GM23248 (cell line): ENCODE data around the gene MACROD2. TPM values are rescaled to one million over a fixed set of nuclear protein-coding genes. Genes with fewer than 3 reads are reported as not detected.

ENCODE experiments used
- DNase-seq: peaks from one replicate; pipeline ENCODE4 v3.0.0-alpha.2; 2015
- H2AFZ ChIP-seq: fragments of 200-600 bp; sonication (generic); 2 replicates; pipeline ENCODE4 v1.6.1; 2016; ENCODE audit warnings: antibody characterized with exemption
- H3F3A ChIP-seq: fragments of 200-600 bp; sonication (generic); 2 replicates; pipeline ENCODE4 v1.6.1; 2016; ENCODE audit warnings: mild to moderate bottlenecking, antibody characterized with exemption, mixed run types; ENCODE audit not compliant: insufficient read depth
- H3K27ac ChIP-seq: fragments of 200-600 bp; sonication (generic); 2 replicates; pipeline ENCODE4 v1.5.1; 2016; ENCODE audit warnings: mild to moderate bottlenecking
- H3K27me3 ChIP-seq: fragments of 200-600 bp; sonication (generic); replicated peaks from 2 replicates; pipeline ENCODE4 v1.6.1; 2016; ENCODE audit warnings: mild to moderate bottlenecking; ENCODE audit not compliant: insufficient read depth
- H3K36me3 ChIP-seq: fragments of 200-600 bp; sonication (generic); 2 replicates; pipeline ENCODE4 v1.6.1; 2016; ENCODE audit warnings: low read depth, mild to moderate bottlenecking
- H3K4me1 ChIP-seq: fragments of 200-600 bp; sonication (generic); 2 replicates; pipeline ENCODE4 v1.6.1; 2016; ENCODE audit warnings: mild to moderate bottlenecking; ENCODE audit not compliant: insufficient read depth
- H3K4me2 ChIP-seq: fragments of 200-600 bp; sonication (generic); one replicate; pipeline ENCODE4 v1.6.1; 2016; ENCODE audit warnings: mild to moderate bottlenecking; ENCODE audit not compliant: unreplicated experiment
- H3K4me3 ChIP-seq: fragments of 200-600 bp; sonication (generic); 2 replicates; pipeline ENCODE4 v1.5.1; 2016; ENCODE audit warnings: mild to moderate bottlenecking
- H3K79me2 ChIP-seq: fragments of 200-600 bp; sonication (generic); 2 replicates; pipeline ENCODE4 v1.6.1; 2016; ENCODE audit warnings: mild to moderate bottlenecking; ENCODE audit not compliant: insufficient read depth
- H3K9ac ChIP-seq: fragments of 200-600 bp; sonication (generic); 2 replicates; pipeline ENCODE4 v1.6.1; 2016; ENCODE audit warnings: mild to moderate bottlenecking
- H3K9me2 ChIP-seq: fragments of 200-600 bp; sonication (generic); 2 replicates; pipeline ENCODE4 v1.6.1; 2016; ENCODE audit warnings: mixed run types, mild to moderate bottlenecking, moderate library complexity; ENCODE audit not compliant: insufficient read depth
- H3K9me3 ChIP-seq: fragments of 200-600 bp; sonication (generic); one replicate; pipeline ENCODE4 v1.6.1; 2017; ENCODE audit warnings: low read depth
- H4K20me1 ChIP-seq: fragments of 200-600 bp; sonication (generic); 2 replicates; pipeline ENCODE4 v1.6.0; 2016; ENCODE audit not compliant: insufficient read depth
- EZH2 ChIP-seq: fragments of 200-600 bp; sonication (generic); IDR thresholded peaks from 2 replicates; pipeline ENCODE4 v1.6.1; 2018; ENCODE audit warnings: antibody characterized with exemption, mild to moderate bottlenecking; ENCODE audit not compliant: insufficient read depth, poor library complexity, severe bottlenecking
- EZH2phosphoT487 ChIP-seq: fragments of 200-600 bp; sonication (generic); IDR thresholded peaks from 2 replicates; pipeline ENCODE4 v1.6.1; 2018; ENCODE audit warnings: antibody characterized with exemption, moderate library complexity, mild to moderate bottlenecking, low read depth; ENCODE audit not compliant: insufficient read depth
- WGBS, 2 experiments: methylation state at CpG; one replicate each; pipeline ENCODE4 v1.1.6; 2015 to 2017; ENCODE audit warnings: low lambda C conversion rate in 2 of 2, low coverage in 1 of 2; ENCODE audit errors: missing lambda C conversion rate in 2 of 2; 5-methylcytosine and 5-hydroxymethylcytosine counted together
- in situ Hi-C: fragments of 300-500 bp; cut with MboI; formaldehyde crosslinking; loops from 2 replicates; pipeline ENCODE4 v1.15.0; 2020
- polyA plus RNA-seq: library from polyadenylated mRNA; unstranded; fragments of >200 nt; fragmentation: Nextera tagmentation; extraction: Ambion mirVana; gene quantifications from 2 replicates; pipeline ENCODE4 v1.2.1, GENCODE V29; 2016
- total RNA-seq: library from RNA; depleted of rRNA; stranded (reverse); fragments of >200 nt; shearing (Covaris generic); gene quantifications from 2 replicates; pipeline ENCODE4 v1.2.3, GENCODE V29; 2014

MACROD2 gene
- total and polyA plus RNA-seq, 2 experiments from 2014 or later = 1.1 to 3.1 TPM

DNA sequence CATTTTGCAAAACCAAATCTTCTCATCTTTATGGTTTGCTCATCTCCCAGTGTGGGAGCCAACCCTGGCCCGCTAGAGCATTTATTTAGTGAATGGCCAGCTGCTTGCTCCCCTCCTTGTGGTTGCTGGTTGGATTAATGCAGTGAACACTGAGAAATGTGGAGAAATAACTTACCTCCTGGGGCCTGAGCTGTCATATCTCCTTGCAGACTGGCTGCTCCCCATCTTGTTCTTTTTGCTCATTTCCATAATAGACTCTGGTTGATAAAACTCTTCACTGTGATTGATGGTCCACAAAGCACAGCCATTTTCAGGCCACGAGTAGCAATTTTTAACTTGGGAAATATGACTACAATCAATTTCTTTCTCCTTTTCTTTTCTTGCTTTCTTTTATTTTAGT, 1420.6 kb downstream of the MACROD2 start:
- no peak for TF ChIP-seq EZH2phosphoT487
- TF ChIP-seq EZH2 = no peak
- Histone ChIP-seq H2AFZ (no peak overlapping the region), H3K9me3 (no peaks in the 10 kb centered on the region), H3K36me3 (no peaks in the 10 kb centered on the region), H3K27me3 (no peaks in the 10 kb centered on the region), H3K9me2 (no peaks in the 10 kb centered on the region), H3K4me2 (no peak overlapping the region), H3K9ac (no peak overlapping the region), H4K20me1 (no peaks in the 10 kb centered on the region), H3K4me1 (no peaks in the 10 kb centered on the region), H3K27ac (no peak overlapping the region), H3K4me3 (no peak overlapping the region), H3K79me2 (no peaks in the 10 kb centered on the region), H3F3A (no peaks in the 10 kb centered on the region)
- DNase-seq = no peak
- 6 to 12% methylated on average over 2 of the region's 2 CpGs for WGBS, 2 experiments
- in situ Hi-C loops = no loop called here

DNA sequence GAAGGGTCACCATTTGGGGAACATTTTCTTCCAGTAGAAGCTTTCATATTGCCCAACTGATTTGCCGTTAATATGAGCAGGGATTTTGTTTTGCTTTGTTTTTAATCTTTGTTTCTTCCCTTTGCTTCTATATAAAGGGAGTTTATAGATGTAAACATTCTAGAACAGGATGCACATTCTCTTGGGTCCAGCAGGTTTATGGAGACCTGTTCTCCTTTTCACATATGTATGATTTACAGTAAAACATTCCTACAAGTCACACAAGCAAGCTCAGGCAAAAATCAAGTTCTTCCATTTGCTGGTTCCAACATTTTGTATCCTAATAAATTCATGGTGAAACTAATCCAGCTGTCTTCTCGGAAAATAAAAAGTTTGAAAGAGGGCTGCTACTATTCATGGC, 1424.5 kb downstream of the MACROD2 start:
- Histone ChIP-seq H3K9me2 (no peaks in the 10 kb centered on the region), H3K4me3 (no peak overlapping the region), H3K27ac (no peak overlapping the region), H3F3A (no peaks in the 10 kb centered on the region), H3K36me3 (no peaks in the 10 kb centered on the region), H3K4me2 (no peak overlapping the region), H2AFZ (no peak overlapping the region), H3K79me2 (no peaks in the 10 kb centered on the region), H3K27me3 (no peaks in the 10 kb centered on the region), H4K20me1 (no peaks in the 10 kb centered on the region), H3K9ac (no peak overlapping the region), H3K4me1 (no peaks in the 10 kb centered on the region), H3K9me3 (no peaks in the 10 kb centered on the region)
- in situ Hi-C loops = no loop called here
- WGBS, 2 experiments = 29 to 36% methylated on average over 2 of the region's 2 CpGs
- no peak for DNase-seq
- TF ChIP-seq EZH2 (no peak), EZH2phosphoT487 (no peak)

DNA sequence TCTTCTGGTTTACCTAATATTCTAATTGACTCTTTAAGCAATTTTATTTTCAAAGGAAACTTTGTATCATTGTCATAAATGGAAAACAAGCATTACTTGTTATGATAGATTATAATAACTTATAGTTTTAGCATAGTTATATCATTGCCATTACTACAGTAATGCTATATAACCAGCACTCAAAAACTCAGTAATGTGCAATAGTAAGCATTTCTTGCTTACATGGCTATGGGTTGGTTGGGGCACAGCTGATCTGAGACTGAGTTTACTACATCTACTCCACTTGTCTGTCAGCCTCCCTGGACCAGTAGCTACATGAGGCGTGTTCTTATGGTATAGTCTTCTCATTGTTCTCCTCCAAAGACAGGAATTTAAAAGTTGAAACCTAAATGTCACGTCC, 1427.7 kb downstream of the MACROD2 start:
- Histone ChIP-seq H3K27ac (no peak overlapping the region), H3K9me3 (no peaks in the 10 kb centered on the region), H3K4me1 (no peaks in the 10 kb centered on the region), H4K20me1 (no peaks in the 10 kb centered on the region), H3K27me3 (no peaks in the 10 kb centered on the region), H3K9ac (no peak overlapping the region), H3K36me3 (no peaks in the 10 kb centered on the region), H3K79me2 (no peaks in the 10 kb centered on the region), H3K4me2 (no peak overlapping the region), H3K9me2 (no peaks in the 10 kb centered on the region), H2AFZ (no peak overlapping the region), H3F3A (no peaks in the 10 kb centered on the region), H3K4me3 (no peak overlapping the region)
- 5 to 16% methylated on average over 2 of the region's 2 CpGs for WGBS, 2 experiments
- in situ Hi-C loops = no loop called here
- no peak for DNase-seq
- TF ChIP-seq EZH2phosphoT487 (no peak), EZH2 (no peak)

DNA sequence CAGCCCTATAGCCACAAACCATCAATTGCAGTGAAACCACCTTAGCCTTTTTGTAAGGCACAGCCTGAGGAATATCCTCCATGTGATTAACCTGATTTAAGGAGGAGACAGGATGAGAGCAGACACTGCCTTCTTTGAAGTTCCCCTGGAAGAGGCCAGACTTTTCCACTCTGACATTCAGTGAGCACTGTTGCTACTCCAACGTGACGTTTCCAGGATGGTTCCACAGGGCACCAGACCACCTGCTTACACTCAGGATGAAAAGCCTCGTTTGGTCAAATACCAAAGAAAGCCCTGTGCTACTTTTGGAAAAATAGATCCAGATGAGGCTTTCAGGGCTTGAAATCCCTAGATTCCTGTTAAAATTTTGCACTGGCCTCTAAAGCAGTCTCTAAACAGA, 1444.2 kb downstream of the MACROD2 start:
- H3K9ac ChIP-seq = no peak overlapping the region

DNA sequence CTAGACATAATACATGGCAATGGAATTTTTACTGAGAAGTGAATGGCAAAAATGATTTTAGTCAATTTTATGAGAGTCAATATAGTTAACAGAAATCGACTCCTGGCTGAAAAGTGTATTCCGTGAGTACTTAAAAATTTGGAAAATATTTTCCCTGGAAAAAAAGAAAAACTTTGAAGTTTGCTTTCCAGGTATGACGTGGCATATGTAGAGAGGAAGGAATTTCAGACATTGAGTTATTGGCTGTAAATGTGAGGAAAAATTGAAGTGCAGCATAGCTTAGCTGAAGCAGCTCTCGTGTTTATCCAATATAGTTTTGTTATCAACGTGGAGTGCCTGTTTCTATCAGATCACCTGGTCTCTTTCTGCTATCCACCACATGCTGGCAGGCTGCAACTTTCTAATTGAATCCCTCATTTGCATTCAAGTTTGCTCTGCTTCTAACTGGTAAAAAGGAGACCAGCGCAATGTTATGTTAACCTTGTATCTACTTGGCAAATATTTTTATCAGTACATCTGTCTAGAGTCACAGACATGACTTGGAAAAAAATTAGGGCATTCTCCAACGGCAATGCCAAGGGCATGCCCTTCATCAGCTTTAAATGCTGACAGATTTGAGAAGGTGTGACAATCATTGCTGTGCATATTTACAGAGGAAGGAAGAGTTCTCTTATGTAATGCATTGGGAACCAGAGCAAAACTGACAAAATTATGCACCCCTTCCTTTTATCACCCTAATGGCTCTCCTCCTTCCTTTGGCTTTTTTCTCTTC, 1444.9 kb downstream of the MACROD2 start:
- DNase-seq = no peak
- no peaks in the 10 kb centered on the region for H3K79me2 ChIP-seq
- no peak overlapping the region for H3K9ac ChIP-seq
- no peaks in the 10 kb centered on the region for H3K4me1 ChIP-seq
- no peaks in the 10 kb centered on the region for H3K9me3 ChIP-seq
- H3K36me3 ChIP-seq = no peaks in the 10 kb centered on the region
- H3K9me2 ChIP-seq = no peaks in the 10 kb centered on the region
- in situ Hi-C loops = no loop called here
- H2AFZ ChIP-seq = no peak overlapping the region
- H4K20me1 ChIP-seq = no peaks in the 10 kb centered on the region
- H3F3A ChIP-seq = no peaks in the 10 kb centered on the region
- no peak overlapping the region for H3K4me2 ChIP-seq
- no peaks in the 10 kb centered on the region for H3K27me3 ChIP-seq
- H3K27ac ChIP-seq = no peak overlapping the region
- H3K4me3 ChIP-seq = no peak overlapping the region
- TF ChIP-seq EZH2 = no peak
- no peak for TF ChIP-seq EZH2phosphoT487
- 34 to 37% methylated on average over 7 of the region's 7 CpGs for WGBS, 2 experiments

More for the DNA sequence above, 1444.2 kb downstream of the MACROD2 start:
- no peaks in the 10 kb centered on the region for H3K4me1 ChIP-seq
- H3K9me2 ChIP-seq = no peaks in the 10 kb centered on the region
- H3F3A ChIP-seq = no peaks in the 10 kb centered on the region
- in situ Hi-C loops = no loop called here
- TF ChIP-seq EZH2phosphoT487 (no peak), EZH2 (no peak)
- H3K9me3 ChIP-seq = no peaks in the 10 kb centered on the region
- H4K20me1 ChIP-seq = no peaks in the 10 kb centered on the region
- no peak for DNase-seq
- H3K27me3 ChIP-seq = no peaks in the 10 kb centered on the region
- no peak overlapping the region for H3K4me3 ChIP-seq
- WGBS, 2 experiments = 4 to 8% methylated on average over 3 of the region's 3 CpGs
- H3K4me2 ChIP-seq = no peak overlapping the region
- no peak overlapping the region for H3K27ac ChIP-seq
- H3K36me3 ChIP-seq = no peaks in the 10 kb centered on the region
- H3K79me2 ChIP-seq = no peaks in the 10 kb centered on the region
- H2AFZ ChIP-seq = no peak overlapping the region
